Naive thymus-derived CD4-positive, alpha-beta T cell (primary cell): ENCODE results near the gene SPAG16. TPM values are rescaled to one million over a fixed set of nuclear protein-coding genes. Genes with fewer than 3 reads are reported as not detected.

Experiments used
- ATAC-seq: fragments of 150-1000 bp; cut with Tn5 transposase; 2 replicates; pipeline ENCODE4 v1.10.0; 2021; ENCODE audit warnings: mild to moderate bottlenecking, moderate library complexity
- CTCF ChIA-PET: fragments of 350-600 bp; sonication (Branson Sonifier 250); formaldehyde crosslinking; loops from one replicate; lab custom pipeline; 2021; ENCODE audit warnings: antibody characterized with exemption; lab: Charles Lee
- POLR2A ChIA-PET: fragments of 350-600 bp; sonication (Branson Sonifier 250); formaldehyde crosslinking; loops from one replicate; lab custom pipeline; 2021; ENCODE audit warnings: antibody characterized with exemption, inconsistent platforms; lab: Charles Lee
- DNase-seq, 9 donors: peaks; one replicate each; pipeline versions ENCODE4 v3.0.0 to v3.0.0-alpha.2; 2020 to 2022; ENCODE audit warnings: mixed read lengths in 1 of 9
- H3K27ac ChIP-seq: one replicate; pipeline ENCODE4 v1.7.0; 2013; ENCODE audit warnings: mild to moderate bottlenecking, low read depth, low read length, moderate library complexity
- H3K27me3 ChIP-seq, 2 donors: one replicate each; pipeline ENCODE4 v1.7.0; 2013; ENCODE audit warnings: low read length in 2 of 2, mild to moderate bottlenecking in 2 of 2, moderate library complexity in 2 of 2; ENCODE audit not compliant: control insufficient read depth in 2 of 2, insufficient read depth in 2 of 2
- H3K36me3 ChIP-seq, 3 experiments: 1 replicate in 2 of 3; 2 replicates in 1 of 3; pipeline ENCODE4 v1.7.0; 2013; ENCODE audit warnings: low read length in 3 of 3, mild to moderate bottlenecking in 3 of 3, moderate library complexity in 1 of 3; ENCODE audit not compliant: insufficient read depth in 3 of 3, control insufficient read depth in 2 of 3
- H3K4me1 ChIP-seq, 2 donors: one replicate each; pipeline ENCODE4 v1.7.0; 2013; ENCODE audit warnings: low read length in 2 of 2, mild to moderate bottlenecking in 2 of 2, moderate library complexity in 1 of 2; ENCODE audit not compliant: control insufficient read depth in 2 of 2, insufficient read depth in 2 of 2
- H3K4me3 ChIP-seq: 2 replicates; pipeline ENCODE4 v1.7.0; 2013; ENCODE audit warnings: mild to moderate bottlenecking, low read length
- H3K9me3 ChIP-seq, 3 experiments: 1 replicate in 2 of 3; 2 replicates in 1 of 3; pipeline ENCODE4 v1.7.0; 2013; ENCODE audit warnings: low read length in 3 of 3; ENCODE audit not compliant: control insufficient read depth in 2 of 3
- H3K27ac Mint-ChIP-seq, 9 donors: one replicate each; pipeline ENCODE4 v1.8.0; 2020 to 2022; ENCODE audit warnings: mixed read lengths in 9 of 9, mild to moderate bottlenecking in 8 of 9, moderate library complexity in 5 of 9, inconsistent platforms in 2 of 9
- H3K27me3 Mint-ChIP-seq, 5 donors: one replicate each; pipeline ENCODE4 v1.8.0; 2021 to 2022; ENCODE audit warnings: mixed read lengths in 5 of 5, mild to moderate bottlenecking in 1 of 5
- H3K36me3 Mint-ChIP-seq, 5 donors: one replicate each; pipeline ENCODE4 v1.8.0; 2020 to 2022; ENCODE audit warnings: mixed read lengths in 5 of 5, mild to moderate bottlenecking in 3 of 5, inconsistent platforms in 1 of 5
- H3K4me1 Mint-ChIP-seq, 7 donors: one replicate each; pipeline ENCODE4 v1.8.0; 2020 to 2022; ENCODE audit warnings: mixed read lengths in 7 of 7, mild to moderate bottlenecking in 3 of 7, inconsistent platforms in 1 of 7
- H3K4me3 Mint-ChIP-seq, 10 donors: one replicate each; pipeline ENCODE4 v1.8.0; 2020 to 2022; ENCODE audit warnings: mild to moderate bottlenecking in 10 of 10, mixed read lengths in 10 of 10, moderate library complexity in 6 of 10, inconsistent platforms in 2 of 10
- H3K9me3 Mint-ChIP-seq, 11 donors: one replicate each; pipeline ENCODE4 v1.8.0; 2020 to 2022; ENCODE audit warnings: mixed read lengths in 11 of 11, mild to moderate bottlenecking in 4 of 11, inconsistent platforms in 1 of 11, moderate library complexity in 1 of 11
- intact Hi-C, 2 donors: fragments of 100-400 bp; cut with micrococcal nuclease; formaldehyde crosslinking; loops; one replicate each; pipeline ENCODE4 v1.15.1; 2023
- polyA plus RNA-seq, 2 donors: library from polyadenylated mRNA; unstranded; fragments of 300-500 nt; fragmentation: Illumina TruSeq; gene quantifications; one replicate each; pipeline ENCODE4 v1.2.3, GENCODE V29; 2021
- total RNA-seq, 6 experiments: library from RNA in 5 of 6; stranded (reverse) in 5 of 6; gene quantifications; 1 replicate in 5 of 6; 2 replicates in 1 of 6; pipeline ENCODE4 v1.2.3 and lab custom pipeline; 2021 to 2026

Gene SPAG16
- total and polyA plus RNA-seq, 7 experiments from 2014 or later: 4.7 to 20.2 (median 7.4) TPM

DNA sequence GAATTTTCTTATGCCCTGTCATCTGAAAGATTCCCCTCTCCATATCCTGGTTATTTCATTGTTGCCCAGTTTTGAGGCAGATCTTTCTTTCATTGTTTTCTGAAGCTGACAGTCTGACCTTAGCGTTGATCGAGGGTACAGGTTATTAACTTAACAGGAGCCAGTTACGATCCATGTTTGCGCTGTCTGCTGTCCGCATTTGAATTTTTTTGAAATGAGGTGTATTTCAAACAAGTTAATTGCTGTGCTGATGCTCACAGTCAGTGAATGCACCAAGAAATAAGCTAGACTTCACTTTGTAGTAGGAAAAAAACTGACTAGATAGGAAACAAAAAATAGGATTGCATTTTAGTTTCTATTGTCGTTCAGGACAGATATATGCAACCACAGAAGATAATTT lies 34.8 kb upstream of the SPAG16 start:
- ChIA-PET CTCF (no interaction called here), POLR2A (no interaction called here)
- no peaks in the 10 kb centered on the region for H3K36me3 ChIP-seq
- Mint-ChIP-seq H3K4me1 (peaks cover 0 to 3% (median 0%) of the 10 kb centered on the region in 7 donors), H3K9me3 (no peaks in the 10 kb centered on the region), H3K27ac (peak overlapping the region in 1 of 9 donors; percentile 26), H3K27me3 (peaks cover 4 to 8% (median 6%) of the 10 kb centered on the region in 5 donors), H3K36me3 (no peaks in the 10 kb centered on the region), H3K4me3 (no peak overlapping the region)
- DNase-seq (no peak), ATAC-seq (no peak)
- intact Hi-C loops: no loop called here
- H3K4me3 ChIP-seq: no peak overlapping the region
- H3K27me3 ChIP-seq: no peaks in the 10 kb centered on the region
- H3K27ac ChIP-seq: no peak overlapping the region
- no peaks in the 10 kb centered on the region for H3K9me3 ChIP-seq
- no peaks in the 10 kb centered on the region for H3K4me1 ChIP-seq

DNA sequence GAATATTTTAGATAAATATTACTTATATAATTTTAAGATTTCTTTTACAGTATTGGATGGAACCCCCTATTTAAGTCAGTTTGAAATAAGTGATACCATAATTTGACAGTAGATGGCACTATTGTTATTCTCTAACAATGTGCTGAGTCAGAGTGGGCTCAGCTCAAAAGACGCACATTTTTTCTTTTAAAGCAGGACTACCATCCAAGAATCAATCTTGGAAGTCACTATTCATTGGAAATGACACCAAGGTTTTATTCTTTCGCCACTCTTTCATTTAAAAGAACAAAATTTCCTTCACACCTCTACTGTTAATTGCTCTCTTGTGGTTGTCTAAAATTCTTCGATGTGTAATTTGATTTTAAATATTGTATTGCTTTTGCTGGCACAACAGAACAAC lies 32.6 kb upstream of the SPAG16 start:
- Histone ChIP-seq H3K27ac (no peak overlapping the region), H3K4me1 (no peaks in the 10 kb centered on the region), H3K36me3 (no peaks in the 10 kb centered on the region), H3K9me3 (no peaks in the 10 kb centered on the region), H3K4me3 (no peak overlapping the region), H3K27me3 (no peaks in the 10 kb centered on the region)
- ChIA-PET POLR2A (no interaction called here), CTCF (interaction anchor here (0.6 to 0.7 kb wide), 2 partner anchors 1296 to 1913 kb away, joined by 3 read pairs; no protein-coding TSS in a partner anchor)
- H3K9me3 Mint-ChIP-seq: no peaks in the 10 kb centered on the region
- intact Hi-C loops: loop anchor here (1.0 to 5.0 kb wide), 4 partner anchors 555 to 1579 kb away; no protein-coding TSS in a partner anchor
- H3K4me1 Mint-ChIP-seq: no peaks in the 10 kb centered on the region
- no peak overlapping the region for H3K27ac Mint-ChIP-seq
- ATAC-seq (peak; percentile 79), DNase-seq (peak in 7 of 9 donors; percentile 9 to 54 (median 50))
- H3K4me3 Mint-ChIP-seq: no peak overlapping the region
- H3K36me3 Mint-ChIP-seq: no peaks in the 10 kb centered on the region
- peaks cover 4 to 8% (median 6%) of the 10 kb centered on the region in 5 donors for H3K27me3 Mint-ChIP-seq

DNA sequence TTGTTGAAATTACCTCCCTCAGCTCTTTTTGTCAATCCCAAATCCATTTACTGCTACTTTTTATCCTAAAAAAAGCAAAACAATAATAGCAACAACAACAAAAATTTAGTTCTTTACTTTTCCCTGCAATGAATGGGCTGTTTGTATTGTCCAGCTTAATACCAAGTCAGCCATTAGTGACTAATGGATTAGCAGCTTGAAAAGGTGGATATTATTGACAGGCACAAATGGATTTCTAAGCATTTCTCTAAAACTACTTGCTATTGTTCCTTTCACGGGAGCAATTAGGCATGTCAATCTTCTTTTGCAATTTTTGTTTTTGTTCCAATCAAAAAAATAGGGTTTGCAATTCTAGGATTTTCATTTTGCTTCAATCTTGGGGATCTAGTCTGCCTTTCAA lies 32.1 kb upstream of the SPAG16 start:
- ChIA-PET POLR2A (no interaction called here), CTCF (interaction anchor here (0.6 kb wide), 1 partner anchor 1912 kb away, joined by 3 read pairs; no protein-coding TSS in a partner anchor)
- Mint-ChIP-seq H3K27me3 (peaks cover 4 to 8% (median 6%) of the 10 kb centered on the region in 5 donors), H3K36me3 (no peaks in the 10 kb centered on the region), H3K9me3 (peaks cover 0 to 1% (median 0%) of the 10 kb centered on the region in 11 donors), H3K4me3 (no peak overlapping the region), H3K4me1 (no peaks in the 10 kb centered on the region), H3K27ac (peak overlapping the region in 1 of 9 donors; percentile 8)
- Histone ChIP-seq H3K4me1 (no peaks in the 10 kb centered on the region), H3K27ac (no peak overlapping the region), H3K9me3 (no peaks in the 10 kb centered on the region), H3K36me3 (no peaks in the 10 kb centered on the region), H3K4me3 (no peak overlapping the region), H3K27me3 (no peaks in the 10 kb centered on the region)
- ATAC-seq (no peak), DNase-seq (no peak)
- intact Hi-C loops: loop anchor here in 1 of 2 donors (5.0 kb wide), 1 partner anchor 555 kb away; no protein-coding TSS in a partner anchor

DNA sequence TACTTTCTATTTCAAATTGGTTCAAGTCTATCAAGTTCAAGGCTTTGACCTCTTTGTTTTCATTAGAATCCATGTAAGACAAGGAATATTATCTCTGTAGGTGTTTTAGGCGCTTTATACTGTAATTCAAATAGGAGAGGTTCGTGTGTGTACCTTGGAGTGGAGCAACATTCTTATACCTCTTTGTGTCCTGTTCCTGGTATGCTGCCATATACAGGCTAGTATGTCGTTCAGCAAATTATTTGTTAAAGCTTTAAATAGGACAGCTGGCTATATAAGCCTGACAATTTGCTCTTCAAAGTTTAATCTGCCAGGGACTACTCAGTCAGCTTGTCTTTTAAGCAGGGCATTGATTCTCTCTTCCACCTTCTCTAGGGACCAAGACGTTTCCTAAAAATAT lies 31.1 kb upstream of the SPAG16 start:
- Mint-ChIP-seq H3K36me3 (no peaks in the 10 kb centered on the region), H3K9me3 (peaks cover 0 to 1% (median 0%) of the 10 kb centered on the region in 11 donors), H3K4me1 (no peaks in the 10 kb centered on the region), H3K4me3 (no peak overlapping the region), H3K27ac (no peak overlapping the region), H3K27me3 (peaks cover 4 to 8% (median 6%) of the 10 kb centered on the region in 5 donors)
- POLR2A ChIA-PET: no interaction called here
- Histone ChIP-seq H3K27ac (no peak overlapping the region), H3K27me3 (no peaks in the 10 kb centered on the region), H3K4me1 (no peaks in the 10 kb centered on the region), H3K9me3 (no peaks in the 10 kb centered on the region), H3K4me3 (no peak overlapping the region), H3K36me3 (no peaks in the 10 kb centered on the region)
- intact Hi-C loops: loop anchor here in 1 of 2 donors (5.0 kb wide), 1 partner anchor 554 kb away; no protein-coding TSS in a partner anchor
- ATAC-seq: no peak
- CTCF ChIA-PET: no interaction called here
- DNase-seq: no peak

DNA sequence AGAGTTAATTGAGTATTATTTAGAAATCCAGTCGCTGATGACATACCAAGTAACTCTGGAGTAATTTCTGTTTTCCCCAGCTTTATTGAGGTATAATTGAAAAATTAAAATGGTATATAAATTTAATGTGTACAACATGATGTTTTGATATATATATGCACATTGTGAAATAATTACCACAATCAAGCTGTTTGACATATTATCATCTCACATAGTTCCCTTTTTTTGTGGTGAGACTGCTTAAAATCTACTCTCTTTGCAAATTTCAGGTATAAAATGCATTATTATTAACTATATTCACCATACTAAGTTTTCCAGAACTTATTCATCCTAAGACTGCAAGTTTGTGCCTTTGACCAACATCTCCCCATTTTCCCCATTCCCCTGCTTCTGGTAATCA lies 25.0 kb upstream of the SPAG16 start:
- H3K36me3 ChIP-seq: no peaks in the 10 kb centered on the region
- H3K27ac ChIP-seq: no peak overlapping the region
- DNase-seq: no peak
- H3K4me3 ChIP-seq: no peak overlapping the region
- CTCF ChIA-PET: interaction anchor here (0.8 kb wide), 1 partner anchor 91 kb away, joined by 3 read pairs; no protein-coding TSS in a partner anchor
- H3K27me3 ChIP-seq: no peaks in the 10 kb centered on the region
- H3K4me1 ChIP-seq: no peaks in the 10 kb centered on the region
- Mint-ChIP-seq H3K27ac (no peak overlapping the region), H3K36me3 (no peaks in the 10 kb centered on the region), H3K9me3 (peaks cover 0 to 1% (median 0%) of the 10 kb centered on the region in 11 donors), H3K27me3 (peaks cover 0 to 4% (median 0%) of the 10 kb centered on the region in 5 donors), H3K4me3 (no peak overlapping the region), H3K4me1 (no peaks in the 10 kb centered on the region)
- H3K9me3 ChIP-seq: no peaks in the 10 kb centered on the region
- intact Hi-C loops: no loop called here
- ATAC-seq: no peak
- POLR2A ChIA-PET: no interaction called here

DNA sequence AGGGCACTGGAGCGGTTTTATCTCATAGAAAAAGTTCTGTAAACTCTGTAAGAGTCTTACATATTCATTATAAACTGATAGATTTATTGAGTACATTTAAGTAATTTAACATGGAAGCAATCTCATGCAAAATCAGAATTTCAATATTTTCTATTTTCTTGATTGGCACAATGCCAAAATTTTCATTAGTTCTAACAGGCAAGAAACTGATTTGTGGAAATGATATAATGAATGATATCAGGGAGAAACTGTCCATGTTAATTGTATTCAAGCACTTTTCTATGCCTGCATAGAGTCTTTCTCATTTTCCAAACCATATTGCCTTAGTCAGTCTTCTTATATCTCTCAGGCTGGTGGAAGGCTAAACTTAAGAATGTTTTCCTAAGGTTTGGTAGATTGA lies 23.0 kb upstream of the SPAG16 start:
- Mint-ChIP-seq H3K9me3 (peaks cover 0 to 1% (median 0%) of the 10 kb centered on the region in 11 donors), H3K4me1 (no peaks in the 10 kb centered on the region), H3K36me3 (no peaks in the 10 kb centered on the region), H3K27ac (no peak overlapping the region), H3K27me3 (peaks cover 0 to 4% (median 0%) of the 10 kb centered on the region in 5 donors), H3K4me3 (no peak overlapping the region)
- H3K4me3 ChIP-seq: no peak overlapping the region
- intact Hi-C loops: no loop called here
- CTCF ChIA-PET: no interaction called here
- no peaks in the 10 kb centered on the region for H3K9me3 ChIP-seq
- H3K4me1 ChIP-seq: no peaks in the 10 kb centered on the region
- H3K27ac ChIP-seq: no peak overlapping the region
- H3K27me3 ChIP-seq: no peaks in the 10 kb centered on the region
- POLR2A ChIA-PET: no interaction called here
- ATAC-seq (no peak), DNase-seq (no peak)
- no peaks in the 10 kb centered on the region for H3K36me3 ChIP-seq

DNA sequence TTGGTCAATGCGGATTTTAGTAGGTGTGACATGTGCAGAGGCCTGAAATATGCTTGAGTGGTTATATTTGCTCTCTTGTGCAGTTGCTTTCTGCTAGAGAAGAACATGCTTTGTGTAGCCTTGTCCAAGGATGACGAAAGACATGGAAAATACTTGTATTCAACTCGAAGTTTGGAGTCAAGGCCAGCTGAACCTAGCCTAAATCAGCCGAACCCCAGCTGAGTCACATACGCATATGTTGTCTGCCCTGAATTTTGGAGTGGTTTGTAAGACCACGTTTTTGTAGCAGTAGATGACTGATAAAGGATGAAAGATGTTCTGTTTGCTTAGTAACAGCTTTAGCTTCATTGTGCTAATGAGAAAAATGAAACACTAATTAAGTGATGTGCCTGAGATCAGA lies 22.5 kb upstream of the SPAG16 start:
- H3K27ac Mint-ChIP-seq: no peak overlapping the region
- Histone ChIP-seq H3K4me1 (no peaks in the 10 kb centered on the region), H3K4me3 (no peak overlapping the region), H3K27me3 (no peaks in the 10 kb centered on the region), H3K27ac (no peak overlapping the region), H3K36me3 (no peaks in the 10 kb centered on the region), H3K9me3 (no peaks in the 10 kb centered on the region)
- H3K9me3 Mint-ChIP-seq: peaks cover 0 to 1% (median 0%) of the 10 kb centered on the region in 11 donors
- intact Hi-C loops: no loop called here
- ChIA-PET POLR2A (no interaction called here), CTCF (no interaction called here)
- H3K4me3 Mint-ChIP-seq: no peak overlapping the region
- no peaks in the 10 kb centered on the region for H3K36me3 Mint-ChIP-seq
- DNase-seq: no peak
- H3K27me3 Mint-ChIP-seq: peaks cover 0 to 3% (median 0%) of the 10 kb centered on the region in 5 donors
- ATAC-seq: no peak
- no peaks in the 10 kb centered on the region for H3K4me1 Mint-ChIP-seq
